ENCODE results near the gene PI4KB. TPM values are rescaled to one million over a fixed set of nuclear protein-coding genes. Genes with fewer than 3 reads are reported as not detected.

The PI4KB gene
- total and polyA plus RNA-seq, 2 of the 4 experiments (the other 2 are of a cell fraction) = 82.4 to 94.5 TPM

DNA sequence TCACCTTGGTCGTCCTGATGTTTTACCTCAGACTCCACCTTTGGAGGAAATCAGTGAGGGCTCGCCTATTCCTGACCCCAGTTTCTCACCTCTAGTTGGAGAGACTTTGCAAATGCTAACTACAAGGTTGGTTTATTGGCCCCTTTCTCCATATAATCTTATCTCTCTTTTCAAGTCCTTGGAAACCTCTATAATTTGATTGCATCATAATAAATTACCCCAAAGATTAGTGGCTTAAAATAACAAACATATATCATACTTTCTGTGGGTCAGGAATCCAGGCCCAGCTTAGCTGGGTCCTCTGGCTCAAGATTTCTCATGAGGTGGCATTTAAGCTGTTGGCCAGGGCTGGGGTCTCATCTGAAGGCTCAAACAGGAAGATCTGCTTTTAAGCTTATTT is 84.8 kb downstream of the PI4KB start:
- Histone ChIP-seq H3K9me3 (ENCODE audit: control insufficient read depth, insufficient read depth, low read length) (no peaks in the 10 kb centered on the region), H3K4ac (ENCODE audit: low read depth, low read length) (no peak overlapping the region), H2AK9ac (replicated peaks; ENCODE audit: low read depth, low read length, poor library complexity) (no peak overlapping the region), H3K27me3 (ENCODE audit: control insufficient read depth, insufficient read depth, low read length) (no peaks in the 10 kb centered on the region), H2AFZ (replicated peaks; ENCODE audit: low read length, poor library complexity) (no peak overlapping the region), H2BK5ac (ENCODE audit: low read depth, low read length, poor library complexity, severe bottlenecking) (no peak overlapping the region), H4K91ac (ENCODE audit: insufficient read depth, low read depth, low read length) (no peak overlapping the region), H2BK20ac (ENCODE audit: low read depth, low read length) (no peak overlapping the region), H3K23ac (ENCODE audit: low read depth, low read length) (no peak overlapping the region), H3K79me1 (ENCODE audit: low read depth in 1 of 2, low read length in 2 of 2) (peaks cover 25 to 36% of the 10 kb centered on the region in 2 experiments), H4K5ac (ENCODE audit: low read depth, low read length) (no peak overlapping the region), H2AK5ac (ENCODE audit: low read depth, low read length) (no peak overlapping the region), H2BK120ac (ENCODE audit: low read depth, low read length) (no peak overlapping the region), H3K36me3 (ENCODE audit: control insufficient read depth, insufficient read depth, low read length) (peaks cover 57% of the 10 kb centered on the region), H2BK15ac (ENCODE audit: low read depth, low read length) (no peak overlapping the region), H3K9ac (ENCODE audit: low read depth, low read length) (no peak overlapping the region), H3K9me1 (ENCODE audit: insufficient read depth, low read length) (peaks cover 3% of the 10 kb centered on the region), H3K14ac (replicated peaks; ENCODE audit: low read depth, low read length) (no peak overlapping the region), H4K8ac (ENCODE audit: low read depth in 2 of 2, low read length in 2 of 2) (no peak overlapping the region), H3K4me2 (ENCODE audit: low read depth, low read length) (no peak overlapping the region), H4K20me1 (ENCODE audit: insufficient read depth, low read length) (peaks cover 16% of the 10 kb centered on the region; the same call in 1 of the 2 replicates), H3K4me3 (ENCODE audit: insufficient read depth, low read depth, low read length) (no peak overlapping the region), H3K27ac (ENCODE audit: insufficient read depth, low read length) (no peak overlapping the region), H3K18ac (ENCODE audit: low read depth, low read length) (no peak overlapping the region), H3K4me1 (ENCODE audit: control insufficient read depth, insufficient read depth, low read length) (peaks cover 4% of the 10 kb centered on the region), H3K56ac (ENCODE audit: extremely low read depth, insufficient read depth, low read length) (no peak overlapping the region)
- POLR2A ChIA-PET (ENCODE audit: unreplicated experiment) = no interaction called here
- dilution Hi-C loops (cut with HindIII; ENCODE audit: low sequenced_read_pairs, unreplicated experiment) = no loop called here
- in situ Hi-C loops (cut with MboI; ENCODE audit: low sequenced_read_pairs) = no loop called here
- ATAC-seq (ENCODE audit: low read depth) (no peak), DNase-seq (no peak)
- intact Hi-C loops (cut with micrococcal nuclease) = no loop called here
- CTCF ChIA-PET = interaction anchor here (0.9 to 1.4 kb wide), 2 partner anchors 8 to 9 kb away, joined by 3 to 5 read pairs; no protein-coding TSS in a partner anchor
- WGBS, 2 experiments (ENCODE audit: extremely low coverage in 2 of 2, insufficient read length in 1 of 2) = 100% methylated on average over 2 of the region's 2 CpGs; no CpG with 5 or more reads in 1 of the 2 experiments
- BruUV-seq (replicated peaks) = no TSS peak
- TF ChIP-seq ELK1 (IDR thresholded peaks at IDR 0.05; ENCODE audit: borderline replicate concordance, low read depth, low read length) (no peak), CHD1 (IDR thresholded peaks at IDR 0.05; ENCODE audit: low read depth, low read length) (no peak), MXI1 (IDR thresholded peaks at IDR 0.05; ENCODE audit: borderline replicate concordance, low read depth, low read length) (no peak), MAZ (IDR thresholded peaks at IDR 0.05; ENCODE audit: borderline replicate concordance, low read depth, low read length) (no peak), CEBPB (IDR thresholded peaks at IDR 0.05; ENCODE audit: low read depth, low read length) (0 out of 2 replicates have a peak, but pooled peaks have one; percentile 49), NFE2L2 (IDR thresholded peaks at IDR 0.05; ENCODE audit: low read depth, low read length) (no peak), RCOR1 (IDR thresholded peaks at IDR 0.05; ENCODE audit: insufficient replicate concordance, low read length) (no peak)
- TF ChIP-seq, protein P1, sequence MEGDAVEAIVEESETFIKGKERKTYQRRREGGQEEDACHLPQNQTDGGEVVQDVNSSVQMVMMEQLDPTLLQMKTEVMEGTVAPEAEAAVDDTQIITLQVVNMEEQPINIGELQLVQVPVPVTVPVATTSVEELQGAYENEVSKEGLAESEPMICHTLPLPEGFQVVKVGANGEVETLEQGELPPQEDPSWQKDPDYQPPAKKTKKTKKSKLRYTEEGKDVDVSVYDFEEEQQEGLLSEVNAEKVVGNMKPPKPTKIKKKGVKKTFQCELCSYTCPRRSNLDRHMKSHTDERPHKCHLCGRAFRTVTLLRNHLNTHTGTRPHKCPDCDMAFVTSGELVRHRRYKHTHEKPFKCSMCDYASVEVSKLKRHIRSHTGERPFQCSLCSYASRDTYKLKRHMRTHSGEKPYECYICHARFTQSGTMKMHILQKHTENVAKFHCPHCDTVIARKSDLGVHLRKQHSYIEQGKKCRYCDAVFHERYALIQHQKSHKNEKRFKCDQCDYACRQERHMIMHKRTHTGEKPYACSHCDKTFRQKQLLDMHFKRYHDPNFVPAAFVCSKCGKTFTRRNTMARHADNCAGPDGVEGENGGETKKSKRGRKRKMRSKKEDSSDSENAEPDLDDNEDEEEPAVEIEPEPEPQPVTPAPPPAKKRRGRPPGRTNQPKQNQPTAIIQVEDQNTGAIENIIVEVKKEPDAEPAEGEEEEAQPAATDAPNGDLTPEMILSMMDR (conservative IDR thresholded peaks at IDR 0.05; ENCODE audit: low read depth, low read length) = no peak

Measured in IMR-90 (cell line).